ENCODE data around the gene SCYL1.
"Not testable (repeated sequence)": the region's sequence is repeated elsewhere in the genome, so short reads cannot be mapped to it uniquely, and the experiment has no call there.

The SCYL1 gene

GRCh38 chr11:65555693-65556231 is 30.9 kb downstream of the SCYL1 start:
- no peak for DNase-seq

- no peak for DNase-seq
These were observed 31.8 kb downstream of the SCYL1 start for GRCh38 chr11:65556470-65557279.

GRCh38 chr11:65557280-65558001 is 32.6 kb downstream of the SCYL1 start:
- DNase-seq, result no peak

DNA sequence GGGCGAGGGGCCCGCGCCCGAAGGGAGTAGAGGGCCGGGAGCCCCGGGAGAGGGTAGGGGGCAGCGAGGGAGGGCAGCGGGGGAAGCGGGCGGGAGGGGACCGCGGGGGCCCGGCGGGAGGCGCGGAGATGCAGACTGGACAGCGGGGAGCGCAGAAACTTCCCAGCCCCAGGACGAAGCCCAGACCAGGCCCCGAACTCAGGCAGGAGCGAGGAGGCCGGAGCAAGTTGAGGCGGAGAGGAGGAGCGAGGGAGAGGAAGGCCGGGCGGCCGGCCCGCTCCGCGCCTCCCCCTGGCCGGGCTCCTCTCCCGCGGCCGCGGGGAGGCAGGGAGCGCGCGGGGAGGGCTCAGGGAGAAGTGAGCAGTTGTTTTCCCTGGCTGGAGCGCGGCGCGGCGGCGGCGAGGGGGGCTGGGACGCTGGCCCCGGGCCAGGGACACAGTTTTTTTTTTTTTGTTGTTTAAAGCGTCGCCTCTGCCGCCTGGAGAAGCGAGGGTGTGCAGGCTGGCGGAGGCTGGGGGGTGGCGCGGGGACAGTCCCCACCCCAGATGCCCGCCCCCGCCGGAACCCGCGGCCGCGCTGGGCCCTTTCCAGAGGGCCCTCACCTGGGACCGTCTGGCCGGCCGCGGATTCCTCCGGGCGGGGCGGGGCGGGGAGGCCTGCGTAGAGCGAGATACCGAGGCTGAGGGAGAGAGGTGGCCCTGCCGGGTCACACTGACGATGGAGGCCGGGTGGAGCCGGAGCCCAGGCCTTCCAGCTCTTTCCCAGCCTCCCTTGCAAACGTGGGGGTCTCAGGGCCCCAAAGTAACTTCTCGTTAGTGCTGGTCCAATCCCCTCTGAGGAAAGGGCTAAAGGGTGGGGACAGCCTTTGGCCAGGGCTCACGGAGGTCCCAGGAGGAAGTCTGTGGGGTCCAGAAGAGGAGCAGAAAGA is 33.4 kb downstream of the SCYL1 start, which contains the start of gene LTBP3:
TSS of gene LTBP3 (minus strand) at position 358 of the 928 bp plus-strand sequence. CDS start 400 bp downstream, outside the sequence.
- DNase-seq, result peak; percentile 23

GRCh38 chr11:65558930-65559509 is 34.1 kb downstream of the SCYL1 start:
- DNase-seq, result no peak

GRCh38 chr11:65559535-65559934 is 34.7 kb downstream of the SCYL1 start:
- DNase-seq, result no peak

DNA sequence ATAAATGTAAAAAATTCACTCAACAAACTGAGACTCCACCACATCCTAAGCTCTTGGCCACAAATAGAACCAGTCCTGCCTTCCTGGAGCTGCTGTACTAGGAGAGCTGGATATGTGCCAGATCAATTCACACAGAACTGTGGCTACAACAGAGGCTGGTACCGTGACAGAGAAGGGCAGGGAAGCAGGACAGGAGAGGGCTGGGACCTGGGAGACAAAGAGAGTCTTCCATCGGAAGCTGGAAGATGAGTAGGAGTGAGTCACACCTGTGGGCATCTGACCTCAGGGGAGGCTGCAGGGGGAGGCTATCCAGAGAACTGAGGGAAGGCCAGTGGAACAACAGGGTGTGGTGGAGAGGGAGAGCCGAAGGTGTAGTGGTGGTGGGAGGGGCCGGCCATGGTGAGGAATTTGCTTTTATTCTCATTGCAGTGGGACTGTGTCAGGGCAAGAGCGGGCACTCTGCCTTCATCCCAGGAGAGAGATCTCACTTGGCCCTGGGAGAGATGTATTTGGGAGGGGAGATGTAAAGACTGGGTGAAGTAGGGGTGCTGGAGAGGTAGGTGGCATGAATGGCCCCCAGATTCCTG is 35.2 kb downstream of the SCYL1 start:
- no peak for DNase-seq

- DNase-seq, result no peak
These were observed 35.9 kb downstream of the SCYL1 start for GRCh38 chr11:65560555-65561418.

- no peak for DNase-seq
These were observed 37.1 kb downstream of the SCYL1 start for GRCh38 chr11:65562020-65562419.

DNA sequence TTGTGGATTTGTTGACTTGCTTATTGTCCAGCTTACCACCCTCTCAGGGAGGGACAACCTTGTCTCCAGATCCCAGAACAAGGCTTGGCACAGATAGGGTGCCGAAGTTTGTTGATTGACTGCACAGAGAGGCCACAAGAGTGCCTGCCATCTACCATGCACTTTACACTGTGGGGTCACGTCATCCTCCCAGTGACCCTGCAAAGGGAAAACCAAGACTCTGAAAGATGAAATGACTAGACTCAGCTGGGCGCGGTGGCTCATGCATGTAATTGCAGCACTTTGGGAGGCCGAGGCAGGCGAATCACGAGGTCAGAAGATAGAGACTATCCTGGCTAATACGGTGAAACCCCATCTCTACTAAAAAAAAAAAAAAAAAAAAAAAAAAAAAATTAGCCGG is 37.9 kb downstream of the SCYL1 start:
- DNase-seq, result no peak

- DNase-seq, result no peak
These were observed 38.7 kb downstream of the SCYL1 start for GRCh38 chr11:65563601-65564000.

DNA sequence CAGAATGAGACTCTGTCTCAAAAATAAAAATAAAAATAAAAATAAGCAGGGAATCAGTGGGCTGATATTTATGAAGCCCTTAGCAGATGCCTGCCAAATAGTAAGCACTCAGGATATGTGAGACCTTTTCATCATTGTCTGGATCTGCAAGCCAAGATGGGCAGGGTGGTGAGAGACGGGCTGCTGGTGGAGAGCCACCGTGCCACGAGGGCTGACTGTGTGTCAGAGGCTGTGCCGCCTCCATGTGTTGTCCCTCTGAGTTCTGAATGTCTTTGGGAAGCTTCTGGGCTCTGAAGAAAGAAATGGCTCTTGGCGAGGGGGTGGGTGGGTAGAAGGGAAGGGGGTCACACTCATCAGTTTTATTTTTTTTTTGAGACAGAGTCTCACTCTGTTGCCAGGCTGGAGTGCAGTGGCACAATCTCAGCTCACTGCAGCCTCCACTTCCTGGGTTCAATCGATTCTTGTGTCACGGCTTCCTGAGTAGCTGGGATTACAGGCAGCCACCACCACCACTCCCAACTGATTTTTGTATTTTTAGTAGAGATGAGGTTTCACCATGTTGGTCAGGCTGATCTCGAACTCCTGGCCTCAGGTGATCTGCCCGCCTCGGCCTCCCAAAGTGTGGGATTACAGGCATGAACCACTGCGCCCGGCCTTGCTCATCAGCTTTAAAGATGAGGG is 40.1 kb downstream of the SCYL1 start:
- not testable (repeated sequence) for DNase-seq

GRCh38 chr11:65565624-65566453 is 41.0 kb downstream of the SCYL1 start:
- DNase-seq, result no peak

DNA sequence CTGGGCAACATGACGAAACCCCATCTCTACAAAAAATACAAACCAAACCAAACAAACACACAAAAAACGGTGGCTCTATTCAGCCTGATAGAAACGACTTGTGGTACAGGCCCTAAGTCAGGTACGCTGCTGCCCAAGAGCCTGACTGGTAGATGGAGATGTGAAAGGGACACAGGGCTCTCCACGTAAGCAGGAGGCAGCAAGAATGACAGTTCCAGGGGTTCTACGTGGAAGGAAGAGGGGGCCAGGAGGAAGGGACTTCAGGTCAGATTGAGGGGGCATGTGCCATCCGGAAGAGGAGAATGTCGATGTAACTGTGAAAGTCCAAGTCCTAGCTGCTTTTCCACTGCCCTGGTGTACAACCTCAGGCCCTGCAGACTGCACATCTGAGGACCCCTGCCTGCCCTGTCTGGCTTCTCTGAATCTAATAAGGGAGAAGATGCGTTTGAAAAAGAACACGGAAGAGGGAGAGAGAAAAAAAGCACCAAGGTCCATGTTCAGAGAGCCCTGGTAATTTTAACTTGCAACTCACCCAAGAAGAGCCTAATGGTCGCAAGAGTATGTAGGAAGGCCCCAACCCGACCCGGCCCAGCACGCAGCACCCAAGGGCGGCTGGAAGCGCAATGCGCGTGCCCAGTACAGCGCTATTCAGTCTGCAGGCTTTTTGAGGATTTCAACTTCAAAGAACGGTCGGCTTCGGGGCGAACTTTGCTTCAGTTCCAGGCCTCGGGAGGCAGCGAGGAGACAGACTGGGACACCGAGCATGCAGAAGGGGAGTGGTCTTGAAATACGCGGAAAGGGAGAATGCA is 44.5 kb downstream of the SCYL1 start:
- no peak for DNase-seq

DNA sequence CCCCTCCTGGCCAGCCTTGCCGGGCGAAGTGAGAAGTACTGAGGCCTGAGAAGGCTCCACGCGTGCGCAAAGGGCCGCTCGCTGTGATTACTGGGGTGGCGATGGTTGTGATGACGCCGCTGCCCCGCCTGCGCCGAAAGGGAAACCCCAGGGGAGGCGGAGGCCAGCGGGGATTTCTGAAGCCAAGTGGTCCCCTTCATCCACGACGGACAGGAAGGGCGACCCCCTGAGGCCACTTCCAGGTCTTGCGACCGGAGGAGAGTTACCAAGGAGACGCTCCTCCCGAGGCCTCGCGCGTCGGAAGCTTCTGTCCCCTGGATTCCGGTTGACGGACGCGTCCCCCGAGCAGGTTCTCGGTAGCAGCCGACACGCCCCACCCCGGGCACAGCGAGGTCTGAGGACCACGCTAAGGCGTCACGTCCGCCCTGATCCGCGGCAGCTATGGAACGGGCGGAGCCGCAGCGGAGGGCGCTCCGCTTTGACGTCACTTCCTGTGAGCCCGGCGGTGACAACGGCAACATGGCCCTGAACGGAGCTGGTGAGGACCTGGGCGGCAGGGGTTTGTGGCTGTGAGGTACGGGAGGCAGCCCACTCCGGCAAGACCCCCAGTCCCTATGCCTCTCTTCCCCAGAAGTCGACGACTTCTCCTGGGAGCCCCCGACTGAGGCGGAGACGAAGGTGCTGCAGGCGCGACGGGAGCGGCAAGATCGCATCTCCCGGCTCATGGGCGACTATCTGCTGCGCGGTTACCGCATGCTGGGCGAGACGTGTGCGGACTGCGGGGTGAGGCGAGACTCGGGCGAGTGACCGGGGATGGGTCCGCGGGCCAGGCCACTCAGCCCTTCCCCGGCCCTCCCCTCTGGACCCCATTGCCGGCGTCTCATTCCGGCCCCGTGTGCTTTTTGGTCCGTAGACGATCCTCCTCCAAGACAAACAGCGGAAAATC is 45.4 kb downstream of the SCYL1 start, which contains the start of gene ZNRD2:
TSS of gene ZNRD2 (plus strand) at position 505 of the 946 bp plus-strand sequence. CDS start at position 520, 15 bp downstream.
- peak; percentile 97 for DNase-seq

- no peak for DNase-seq
These were observed 46.5 kb downstream of the SCYL1 start for GRCh38 chr11:65571420-65571819.

DNA sequence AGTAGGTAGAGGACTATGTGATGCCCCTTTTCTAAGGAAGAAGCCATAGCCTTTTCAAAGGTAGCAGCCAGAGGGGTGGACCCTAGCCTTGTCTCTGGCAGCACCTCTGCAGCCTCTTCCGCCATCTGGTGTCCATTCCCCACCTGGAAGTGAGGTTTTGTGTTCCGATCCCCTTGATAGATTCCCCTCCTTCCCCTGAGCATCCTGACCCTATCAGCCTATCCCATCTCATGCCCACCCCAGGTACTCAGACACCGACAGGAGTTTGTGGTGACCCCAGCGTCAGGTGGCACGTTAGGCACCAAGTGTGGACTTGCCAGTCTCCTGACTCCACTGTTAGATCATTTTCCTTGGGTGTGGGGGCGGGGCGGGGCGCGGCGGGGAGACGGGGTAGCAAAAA is 47.1 kb downstream of the SCYL1 start:
- no peak for DNase-seq
